Tibial nerve (tissue), 4 donors: ENCODE results near the gene LEFTY1.

Experiments used
- CTCF ChIP-seq, 5 experiments: fragments of 200-600 bp in 3 of 5; fragments of 450-650 bp in 2 of 5; sonication (generic) in 3 of 5; IDR thresholded peaks; one replicate each; pipeline ENCODE4 v1.5.1; 2016 to 2019; ENCODE audit warnings: antibody characterized with exemption in 5 of 5, mild to moderate bottlenecking in 3 of 5, moderate library complexity in 2 of 5
- EP300 ChIP-seq, 2 donors: sonication (generic); formaldehyde crosslinking; IDR thresholded peaks; one replicate each; pipeline ENCODE4 v1.6.1; 2017; ENCODE audit warnings: antibody characterized with exemption in 2 of 2, mild to moderate bottlenecking in 1 of 2
- POLR2A ChIP-seq, 2 donors: fragments of 450-650 bp; IDR thresholded peaks; one replicate each; pipeline ENCODE4 v1.6.1; 2017; ENCODE audit warnings: antibody characterized with exemption in 2 of 2, mild to moderate bottlenecking in 2 of 2, moderate library complexity in 2 of 2

DNA sequence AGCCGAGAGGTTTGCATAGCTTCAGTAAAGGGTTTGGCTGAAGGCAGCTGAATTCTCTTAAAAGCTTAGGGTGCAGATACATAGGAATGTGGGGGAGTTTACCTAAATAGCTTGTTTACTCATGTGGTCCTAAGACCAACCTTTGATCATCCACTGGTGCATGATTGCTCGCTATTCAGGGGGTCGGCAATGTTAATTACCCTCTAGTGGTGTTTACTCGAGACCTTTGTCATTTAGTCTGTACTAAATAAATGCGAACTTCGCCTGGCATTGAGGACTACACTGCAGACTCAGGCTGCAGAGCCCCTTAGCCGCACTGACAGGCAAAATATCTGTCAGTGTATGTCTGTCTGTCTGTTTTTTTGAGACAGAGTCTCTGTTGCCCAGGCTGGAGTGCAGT is 38.6 kb downstream of the LEFTY1 start:
- TF ChIP-seq CTCF (IDR thresholded peaks at IDR 0.05), result no peak
- no peak for TF ChIP-seq POLR2A (IDR thresholded peaks at IDR 0.05)
- TF ChIP-seq EP300 (IDR thresholded peaks at IDR 0.05), result no peak
